Endothelial cell of umbilical vein (primary cell): ENCODE data around the gene HAT1. TPM values are rescaled to one million over a fixed set of nuclear protein-coding genes. Genes with fewer than 3 reads are reported as not detected.

Source experiments
- BruUV-seq: library from RNA; stranded (reverse); fragments of 400-500 nt; replicated peaks from 2 replicates; lab custom pipeline; 2021; lab: Mats Ljungman, UMichigan
- CTCF ChIA-PET: fragments of 300-600, 350-600 bp; sonication (Branson Sonifier 250); formaldehyde crosslinking; loops from one replicate; lab custom pipeline; 2021; ENCODE audit warnings: antibody characterized with exemption, inconsistent platforms; lab: Charles Lee
- POLR2A ChIA-PET: fragments of 300-600, 350-600 bp; sonication (Branson Sonifier 250); formaldehyde crosslinking; loops from one replicate; lab custom pipeline; 2021; ENCODE audit warnings: antibody characterized with exemption, inconsistent platforms; lab: Charles Lee
- DNase-seq: peaks from one replicate; pipeline ENCODE4 v3.0.0-alpha.2; 2011; ENCODE audit warnings: low read depth, low spot score
- FAIRE-seq: peaks from 2 replicates; lab custom pipeline; 2011; peaks lifted over from hg19 to GRCh38; lab: Jason Lieb, UNC
- H2AFZ ChIP-seq: 2 replicates; pipeline ENCODE4 v1.6.0; 2012; ENCODE audit warnings: low read depth, low read length, control low read depth, inconsistent platforms
- H3K27ac ChIP-seq: 2 replicates; pipeline ENCODE4 v1.5.1; 2011; ENCODE audit warnings: low read depth, mild to moderate bottlenecking, control low read depth, low read length, moderate library complexity; ENCODE audit not compliant: insufficient read depth
- H3K27me3 ChIP-seq, 2 experiments: 2 replicates each; pipeline versions ENCODE4 v1.6.0 to v1.6.1; 2011; ENCODE audit warnings: low read length in 2 of 2, mixed read lengths in 1 of 2; ENCODE audit not compliant: control insufficient read depth in 2 of 2, insufficient read depth in 2 of 2
- H3K36me3 ChIP-seq, 2 experiments: 2 replicates in 1 of 2; 3 replicates in 1 of 2; pipeline ENCODE4 v1.5.1; 2011; ENCODE audit warnings: low read length in 2 of 2, mild to moderate bottlenecking in 1 of 2, moderate library complexity in 1 of 2; ENCODE audit not compliant: control insufficient read depth in 2 of 2, insufficient read depth in 2 of 2; ENCODE audit errors: extremely low read depth in 1 of 2
- H3K4me1 ChIP-seq: 3 replicates; pipeline ENCODE4 v1.5.1; 2011; ENCODE audit warnings: mild to moderate bottlenecking, low read length; ENCODE audit not compliant: control insufficient read depth, insufficient read depth; ENCODE audit errors: extremely low read depth
- H3K4me2 ChIP-seq: 2 replicates; pipeline ENCODE4 v1.6.1; 2011; ENCODE audit warnings: low read length, control low read depth, mixed read lengths; ENCODE audit not compliant: insufficient read depth
- H3K4me3 ChIP-seq, 3 experiments: fragments of 200-600 bp in 1 of 3; sonication (generic), shearing (Covaris generic) in 1 of 3; replicated peaks in 1 of 3; 2 replicates each; pipeline ENCODE4 v1.5.1; 2011 to 2016; ENCODE audit warnings: control low read depth in 3 of 3, low read length in 3 of 3, mild to moderate bottlenecking in 2 of 3, inconsistent platforms in 1 of 3, low read depth in 1 of 3, moderate library complexity in 1 of 3; ENCODE audit not compliant: insufficient read depth in 1 of 3
- H3K79me2 ChIP-seq: 2 replicates; pipeline ENCODE4 v1.6.0; 2012; ENCODE audit warnings: low read length, inconsistent platforms; ENCODE audit not compliant: control insufficient read depth, insufficient read depth
- H3K9ac ChIP-seq: replicated peaks from 2 replicates; pipeline ENCODE3; 2011; ENCODE audit warnings: low read length, control low read depth; ENCODE audit not compliant: insufficient read depth; ENCODE audit errors: extremely low read depth
- H3K9me1 ChIP-seq: replicated peaks from 3 replicates; pipeline ENCODE4 v1.6.0; 2011; ENCODE audit warnings: mild to moderate bottlenecking, low read length; ENCODE audit not compliant: control insufficient read depth, insufficient read depth; ENCODE audit errors: extremely low read depth
- H3K9me3 ChIP-seq: replicated peaks from 2 replicates; pipeline ENCODE4 v1.5.1; 2012; ENCODE audit warnings: low read length, inconsistent platforms; ENCODE audit not compliant: control insufficient read depth, insufficient read depth
- H4K20me1 ChIP-seq: replicated peaks from 2 replicates; pipeline ENCODE3; 2011; ENCODE audit warnings: mild to moderate bottlenecking, low read length; ENCODE audit not compliant: control insufficient read depth, insufficient read depth; ENCODE audit errors: extremely low read depth
- CTCF ChIP-seq, 2 donors: IDR thresholded peaks; 1 replicate in 1 of 2; 2 replicates in 1 of 2; pipeline ENCODE4 v1.5.1; 2011; ENCODE audit warnings: low read length in 2 of 2, mild to moderate bottlenecking in 2 of 2, moderate library complexity in 2 of 2, control low read depth in 1 of 2, inconsistent platforms in 1 of 2, low read depth in 1 of 2; ENCODE audit not compliant: insufficient read depth in 1 of 2; ENCODE audit errors: extremely low read depth in 1 of 2
- EZH2 ChIP-seq: IDR thresholded peaks from 2 replicates; pipeline ENCODE4 v1.6.1; 2012; ENCODE audit warnings: borderline replicate concordance, low read depth, mild to moderate bottlenecking, moderate library complexity, low read length, inconsistent platforms; ENCODE audit not compliant: severe bottlenecking
- FOS ChIP-seq: IDR thresholded peaks from 2 replicates; pipeline ENCODE4 v1.6.1; 2011; ENCODE audit warnings: mild to moderate bottlenecking, low read length, moderate library complexity, borderline replicate concordance; ENCODE audit not compliant: insufficient read depth
- GATA2 ChIP-seq: IDR thresholded peaks from 2 replicates; pipeline ENCODE4 v1.7.0; 2011; ENCODE audit warnings: low read depth, mild to moderate bottlenecking, moderate library complexity, mixed read lengths, low read length; ENCODE audit not compliant: insufficient read length, insufficient read depth
- JUN ChIP-seq: IDR thresholded peaks from 2 replicates; pipeline ENCODE4 v1.6.1; 2011; ENCODE audit warnings: borderline replicate concordance, low read depth; ENCODE audit not compliant: insufficient read length, insufficient read depth
- MAX ChIP-seq: IDR thresholded peaks from 2 replicates; pipeline ENCODE4 v1.6.1; 2011; ENCODE audit not compliant: insufficient read depth, insufficient read length
- MYC ChIP-seq: IDR thresholded peaks from one replicate; pipeline ENCODE4 v1.6.1; 2011; ENCODE audit warnings: mild to moderate bottlenecking, low read depth, low read length
- POLR2A ChIP-seq: IDR thresholded peaks from 2 replicates; pipeline ENCODE4 v1.6.1; 2012; ENCODE audit warnings: low read depth, mild to moderate bottlenecking, control low read depth, low read length
- POLR2AphosphoS5 ChIP-seq: IDR thresholded peaks from 2 replicates; pipeline ENCODE4 v1.6.1; 2012; ENCODE audit warnings: low read depth, mild to moderate bottlenecking, control low read depth, low read length, moderate library complexity; ENCODE audit not compliant: insufficient read depth
- dilution Hi-C: fragments of 300-500 bp; cut with MboI; formaldehyde crosslinking; loops from one replicate; pipeline ENCODE4 v1.15.0; 2019; ENCODE audit warnings: low sequenced_read_pairs; ENCODE audit not compliant: extremely low pct_ligation_motif_present
- intact Hi-C: fragments of 100-400 bp; cut with micrococcal nuclease; formaldehyde crosslinking; loops from one replicate; pipeline ENCODE4 v1.10.0; 2022
- polyA plus RNA-seq, 4 experiments: library from polyadenylated mRNA; depleted of rRNA in 3 of 4; stranded (reverse) in 3 of 4; unstranded in 1 of 4; fragments of >200 nt; gene quantifications; 2 replicates each; pipeline versions ENCODE4 v1.2.1 to v1.2.3, GENCODE V29; 2011 to 2012; ENCODE audit warnings: missing spikeins in 1 of 4
- total RNA-seq: library from RNA; stranded (reverse); gene quantifications from 2 replicates; pipeline ENCODE4 v1.2.3, GENCODE V29; 2021

The HAT1 gene
- total and polyA plus RNA-seq, 2 donors (not counting 3 experiments of a cell fraction or from before 2014, with no cell fraction given) = 27.4 to 50.3 TPM

DNA sequence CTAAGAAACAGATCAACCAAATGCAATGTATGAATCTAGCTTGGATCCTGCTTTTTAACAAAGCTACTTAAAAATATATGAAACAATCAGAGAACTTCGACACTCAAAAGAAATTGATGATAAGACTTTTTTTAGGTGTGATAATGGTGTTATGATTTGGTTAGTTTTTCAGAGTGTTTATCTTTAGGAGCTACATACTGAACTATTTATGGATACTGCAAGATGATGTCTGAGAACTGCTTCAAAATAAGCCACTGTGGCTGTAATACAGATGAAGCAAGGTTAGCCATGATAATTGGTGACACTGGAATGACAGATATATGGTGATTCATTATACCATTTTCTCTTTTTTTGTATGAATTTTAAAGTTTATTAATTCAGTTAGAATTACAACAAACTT, 42.4 kb upstream of the HAT1 start:
- dilution Hi-C loops (no loop called here), intact Hi-C loops (no loop called here)
- no peaks in the 10 kb centered on the region for H3K79me2 ChIP-seq
- no peaks in the 10 kb centered on the region for H3K9me1 ChIP-seq
- H3K27ac ChIP-seq = no peak overlapping the region
- no peaks in the 10 kb centered on the region for H3K4me1 ChIP-seq
- H3K9me3 ChIP-seq = no peaks in the 10 kb centered on the region
- DNase-seq (no peak), FAIRE-seq (peak; percentile 33)
- ChIA-PET CTCF (interaction anchor here (1.7 kb wide), 1 partner anchor 12 kb away, joined by 4 read pairs; no protein-coding TSS in a partner anchor), POLR2A (no interaction called here)
- H3K9ac ChIP-seq = no peak overlapping the region
- no peak overlapping the region for H2AFZ ChIP-seq
- no peak for TF ChIP-seq JUN
- no peak for TF ChIP-seq MYC
- no peak for TF ChIP-seq FOS
- no peak for TF ChIP-seq POLR2AphosphoS5
- no peak for TF ChIP-seq POLR2A
- no peak for TF ChIP-seq MAX
- TF ChIP-seq CTCF (IDR thresholded peaks at IDR 0.05; ENCODE audit: extremely low read depth in 1 of 2, insufficient read depth in 1 of 2, low read depth in 1 of 2, low read length in 2 of 2) = no peak
- TF ChIP-seq EZH2 = no peak
- no peak for TF ChIP-seq GATA2
- no peaks in the 10 kb centered on the region for H3K36me3 ChIP-seq
- no peaks in the 10 kb centered on the region for H4K20me1 ChIP-seq
- no peak overlapping the region for H3K4me2 ChIP-seq
- no TSS peak for BruUV-seq
- no peak overlapping the region for H3K4me3 ChIP-seq
- no peaks in the 10 kb centered on the region for H3K27me3 ChIP-seq
